Activated T-helper 17 cell treated with anti-CD3 and anti-CD28 coated beads, Interleukin-2, amount 50 U/mL, for 72 hours (primary cell): ENCODE data around the gene DACH1. TPM values are rescaled to one million over a fixed set of nuclear protein-coding genes. Genes with fewer than 3 reads are reported as not detected.

ENCODE experiments used
- ATAC-seq: fragments of 150-1000 bp; cut with Tn5 transposase; replicated peaks from 2 replicates; pipeline ENCODE4 v1.10.0; 2021; ENCODE audit warnings: mild to moderate bottlenecking, moderate library complexity
- H3K27ac Mint-ChIP-seq: one replicate; pipeline ENCODE4 v1.8.0; 2022; ENCODE audit warnings: mixed read lengths
- H3K27me3 Mint-ChIP-seq: one replicate; pipeline ENCODE4 v1.8.0; 2022; ENCODE audit warnings: mixed read lengths
- H3K36me3 Mint-ChIP-seq: one replicate; pipeline ENCODE4 v1.8.0; 2022; ENCODE audit warnings: low read depth, mild to moderate bottlenecking, mixed read lengths
- H3K4me1 Mint-ChIP-seq: one replicate; pipeline ENCODE4 v1.8.0; 2022; ENCODE audit warnings: mixed read lengths
- H3K4me3 Mint-ChIP-seq: one replicate; pipeline ENCODE4 v1.8.0; 2022; ENCODE audit warnings: mild to moderate bottlenecking, mixed read lengths
- H3K9me3 Mint-ChIP-seq: one replicate; pipeline ENCODE4 v1.8.0; 2022; ENCODE audit warnings: mixed read lengths
- total RNA-seq, 2 donors: library from RNA; stranded (reverse); gene quantifications; one replicate each; pipeline ENCODE4 v1.2.3, GENCODE V29; 2022

The DACH1 gene
- total RNA-seq, 2 donors from 2014 or later: not detected

- Mint-ChIP-seq H3K27ac (no peak overlapping the region), H3K4me3 (no peak overlapping the region), H3K36me3 (no peaks in the 10 kb centered on the region), H3K27me3 (no peaks in the 10 kb centered on the region), H3K9me3 (no peaks in the 10 kb centered on the region), H3K4me1 (no peaks in the 10 kb centered on the region)
- no peak for ATAC-seq
Measured at GRCh38 chr13:71583581-71583980, 283.4 kb downstream of the DACH1 start.

- no peaks in the 10 kb centered on the region for H3K36me3 Mint-ChIP-seq
- no peaks in the 10 kb centered on the region for H3K27me3 Mint-ChIP-seq
- no peak for ATAC-seq
- no peak overlapping the region for H3K4me3 Mint-ChIP-seq
- H3K9me3 Mint-ChIP-seq: no peaks in the 10 kb centered on the region
- no peaks in the 10 kb centered on the region for H3K4me1 Mint-ChIP-seq
- no peak overlapping the region for H3K27ac Mint-ChIP-seq
Measured at GRCh38 chr13:71580614-71581013, 286.4 kb downstream of the DACH1 start.

GRCh38 chr13:71578048-71578447 is 289.0 kb downstream of the DACH1 start:
- no peaks in the 10 kb centered on the region for H3K27me3 Mint-ChIP-seq
- H3K27ac Mint-ChIP-seq: no peak overlapping the region
- H3K36me3 Mint-ChIP-seq: no peaks in the 10 kb centered on the region
- H3K4me3 Mint-ChIP-seq: no peak overlapping the region
- no peaks in the 10 kb centered on the region for H3K9me3 Mint-ChIP-seq
- H3K4me1 Mint-ChIP-seq: no peaks in the 10 kb centered on the region
- ATAC-seq: no peak

- Mint-ChIP-seq H3K4me3 (no peak overlapping the region), H3K36me3 (no peaks in the 10 kb centered on the region), H3K27me3 (no peaks in the 10 kb centered on the region), H3K27ac (no peak overlapping the region), H3K4me1 (no peaks in the 10 kb centered on the region), H3K9me3 (no peaks in the 10 kb centered on the region)
- ATAC-seq: no peak
Measured at GRCh38 chr13:71577127-71577526, 289.9 kb downstream of the DACH1 start.

- H3K27ac Mint-ChIP-seq: no peak overlapping the region
- H3K27me3 Mint-ChIP-seq: no peaks in the 10 kb centered on the region
- H3K4me1 Mint-ChIP-seq: no peaks in the 10 kb centered on the region
- no peak for ATAC-seq
- no peak overlapping the region for H3K4me3 Mint-ChIP-seq
- no peaks in the 10 kb centered on the region for H3K9me3 Mint-ChIP-seq
- H3K36me3 Mint-ChIP-seq: no peaks in the 10 kb centered on the region
Measured at GRCh38 chr13:71576571-71576970, 290.4 kb downstream of the DACH1 start.

- H3K27ac Mint-ChIP-seq: no peak overlapping the region
- H3K9me3 Mint-ChIP-seq: no peaks in the 10 kb centered on the region
- no peaks in the 10 kb centered on the region for H3K36me3 Mint-ChIP-seq
- no peak for ATAC-seq
- H3K27me3 Mint-ChIP-seq: no peaks in the 10 kb centered on the region
- no peaks in the 10 kb centered on the region for H3K4me1 Mint-ChIP-seq
- no peak overlapping the region for H3K4me3 Mint-ChIP-seq
Measured at GRCh38 chr13:71546881-71547280, 320.1 kb downstream of the DACH1 start.

- Mint-ChIP-seq H3K27me3 (no peaks in the 10 kb centered on the region), H3K4me3 (no peak overlapping the region), H3K9me3 (peaks cover 4% of the 10 kb centered on the region), H3K4me1 (no peaks in the 10 kb centered on the region), H3K36me3 (no peaks in the 10 kb centered on the region), H3K27ac (no peak overlapping the region)
- ATAC-seq: no peak
Measured at GRCh38 chr13:71540098-71540497, 326.9 kb downstream of the DACH1 start.

- H3K27me3 Mint-ChIP-seq: no peaks in the 10 kb centered on the region
- H3K27ac Mint-ChIP-seq: no peak overlapping the region
- no peaks in the 10 kb centered on the region for H3K4me1 Mint-ChIP-seq
- H3K36me3 Mint-ChIP-seq: no peaks in the 10 kb centered on the region
- no peak for ATAC-seq
- H3K9me3 Mint-ChIP-seq: peaks cover 9% of the 10 kb centered on the region
- H3K4me3 Mint-ChIP-seq: no peak overlapping the region
Measured at GRCh38 chr13:71536201-71536600, 330.8 kb downstream of the DACH1 start.

GRCh38 chr13:71524613-71525304 is 342.2 kb downstream of the DACH1 start:
- no peak for ATAC-seq
- peaks cover 3% of the 10 kb centered on the region for H3K9me3 Mint-ChIP-seq
- H3K27me3 Mint-ChIP-seq: no peaks in the 10 kb centered on the region
- H3K36me3 Mint-ChIP-seq: no peaks in the 10 kb centered on the region
- H3K27ac Mint-ChIP-seq: no peak overlapping the region
- H3K4me1 Mint-ChIP-seq: no peaks in the 10 kb centered on the region
- H3K4me3 Mint-ChIP-seq: no peak overlapping the region

GRCh38 chr13:71524245-71524612 is 342.8 kb downstream of the DACH1 start:
- no peak overlapping the region for H3K4me3 Mint-ChIP-seq
- no peaks in the 10 kb centered on the region for H3K4me1 Mint-ChIP-seq
- H3K27ac Mint-ChIP-seq: no peak overlapping the region
- H3K27me3 Mint-ChIP-seq: no peaks in the 10 kb centered on the region
- peaks cover 3% of the 10 kb centered on the region for H3K9me3 Mint-ChIP-seq
- H3K36me3 Mint-ChIP-seq: no peaks in the 10 kb centered on the region
- ATAC-seq: no peak

- Mint-ChIP-seq H3K9me3 (peaks cover 3% of the 10 kb centered on the region), H3K27ac (no peak overlapping the region), H3K36me3 (no peaks in the 10 kb centered on the region), H3K4me1 (no peaks in the 10 kb centered on the region), H3K4me3 (no peak overlapping the region), H3K27me3 (no peaks in the 10 kb centered on the region)
- no peak for ATAC-seq
Measured at GRCh38 chr13:71522941-71523526, 344.0 kb downstream of the DACH1 start.

- H3K4me3 Mint-ChIP-seq: no peak overlapping the region
- no peaks in the 10 kb centered on the region for H3K9me3 Mint-ChIP-seq
- no peak for ATAC-seq
- no peaks in the 10 kb centered on the region for H3K4me1 Mint-ChIP-seq
- no peaks in the 10 kb centered on the region for H3K36me3 Mint-ChIP-seq
- no peak overlapping the region for H3K27ac Mint-ChIP-seq
- H3K27me3 Mint-ChIP-seq: no peaks in the 10 kb centered on the region
Measured at GRCh38 chr13:71517004-71517403, 350.0 kb downstream of the DACH1 start.

GRCh38 chr13:71516521-71516920 is 350.5 kb downstream of the DACH1 start:
- Mint-ChIP-seq H3K4me1 (no peaks in the 10 kb centered on the region), H3K4me3 (no peak overlapping the region), H3K9me3 (no peaks in the 10 kb centered on the region), H3K36me3 (no peaks in the 10 kb centered on the region), H3K27ac (no peak overlapping the region), H3K27me3 (no peaks in the 10 kb centered on the region)
- no peak for ATAC-seq

- H3K9me3 Mint-ChIP-seq: no peaks in the 10 kb centered on the region
- no peak for ATAC-seq
- H3K27me3 Mint-ChIP-seq: no peaks in the 10 kb centered on the region
- H3K4me3 Mint-ChIP-seq: no peak overlapping the region
- H3K36me3 Mint-ChIP-seq: no peaks in the 10 kb centered on the region
- H3K4me1 Mint-ChIP-seq: no peaks in the 10 kb centered on the region
- H3K27ac Mint-ChIP-seq: no peak overlapping the region
Measured at GRCh38 chr13:71515744-71516038, 351.3 kb downstream of the DACH1 start.

- Mint-ChIP-seq H3K36me3 (no peaks in the 10 kb centered on the region), H3K4me1 (no peaks in the 10 kb centered on the region), H3K4me3 (no peak overlapping the region), H3K27me3 (no peaks in the 10 kb centered on the region), H3K9me3 (peaks cover 2% of the 10 kb centered on the region), H3K27ac (no peak overlapping the region)
- no peak for ATAC-seq
Measured at GRCh38 chr13:71514900-71515743, 351.9 kb downstream of the DACH1 start.
